Fibroblast of pulmonary artery (primary cell): ENCODE data around the gene PPIL4.
A peak's percentile ranks its signal among the peaks of the same experiment; 100 is the strongest.
"Not testable (repeated sequence)": the region's sequence is repeated elsewhere in the genome, so short reads cannot be mapped to it uniquely, and the experiment has no call there.

Source experiments
- DNase-seq: peaks from one replicate; pipeline ENCODE4 v3.0.0-alpha.2; 2010; ENCODE audit warnings: low read depth
- H3K4me3 ChIP-seq: replicated peaks from 2 replicates; pipeline ENCODE4 v1.5.1; 2011; ENCODE audit warnings: low read depth, mild to moderate bottlenecking, control low read depth, low read length, moderate library complexity
- CTCF ChIP-seq: IDR thresholded peaks from 2 replicates; pipeline ENCODE4 v1.5.1; 2011; ENCODE audit warnings: mild to moderate bottlenecking, control low read depth, low read length, inconsistent platforms; ENCODE audit errors: missing control alignments

Gene PPIL4

GRCh38 chr6:149503276-149503675 is 42.6 kb downstream of the PPIL4 start:
- no peak for TF ChIP-seq CTCF
- peak; percentile 6 for DNase-seq
- H3K4me3 ChIP-seq: no peak overlapping the region

- DNase-seq: no peak
- no peak for TF ChIP-seq CTCF
- H3K4me3 ChIP-seq: no peak overlapping the region
Observed at GRCh38 chr6:149501768-149502167, 44.1 kb downstream of the PPIL4 start.

- no peak for DNase-seq
- TF ChIP-seq CTCF: no peak
- H3K4me3 ChIP-seq: no peak overlapping the region
Observed at GRCh38 chr6:149501201-149501600, 44.6 kb downstream of the PPIL4 start.

- no peak for TF ChIP-seq CTCF
- H3K4me3 ChIP-seq: no peak overlapping the region
- no peak for DNase-seq
Observed at GRCh38 chr6:149500096-149500495, 45.7 kb downstream of the PPIL4 start.

- peak; percentile 90 for DNase-seq
- TF ChIP-seq CTCF: no peak
- no peak overlapping the region for H3K4me3 ChIP-seq
Observed at GRCh38 chr6:149499066-149499465, 46.8 kb downstream of the PPIL4 start.

- no peak for DNase-seq
- no peak overlapping the region for H3K4me3 ChIP-seq
- no peak for TF ChIP-seq CTCF
Observed at GRCh38 chr6:149497365-149497764, 48.5 kb downstream of the PPIL4 start.

- H3K4me3 ChIP-seq: not testable (repeated sequence)
- peak; percentile 17 for DNase-seq
Observed at GRCh38 chr6:149496597-149496996, 49.2 kb downstream of the PPIL4 start.

- not testable (repeated sequence) for DNase-seq, H3K4me3 ChIP-seq
Observed at GRCh38 chr6:149495349-149496016, 50.4 kb downstream of the PPIL4 start.

GRCh38 chr6:149494810-149495209 is 51.0 kb downstream of the PPIL4 start:
- not testable (repeated sequence) for DNase-seq, H3K4me3 ChIP-seq
